ENCODE results near the gene RSPRY1. TPM values are rescaled to one million over a fixed set of nuclear protein-coding genes. Genes with fewer than 3 reads are reported as not detected.

Gene RSPRY1
- total RNA-seq, 1 donor from 2014 or later, result 46.6 TPM

DNA sequence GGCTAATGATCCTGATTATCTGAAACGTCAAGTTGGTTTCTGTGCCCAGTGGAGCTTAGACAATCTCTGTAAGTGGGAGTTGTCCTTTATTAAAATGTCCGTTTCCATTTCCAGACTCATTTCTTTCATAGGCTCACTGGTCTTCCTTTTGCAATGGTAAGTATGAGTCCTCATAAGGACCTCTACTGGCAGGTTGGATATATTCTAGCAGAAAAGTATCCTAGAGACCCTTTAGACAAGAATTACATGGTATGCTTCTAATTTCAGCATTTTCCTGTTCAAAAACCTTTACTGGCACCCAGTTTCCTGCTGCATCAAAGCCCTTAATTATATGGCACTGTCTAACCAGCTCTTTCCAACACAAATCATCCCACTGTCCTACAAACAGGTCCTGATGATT is 30.8 kb downstream of the RSPRY1 start:
- H3K9ac ChIP-seq, result no peak overlapping the region
- no peak overlapping the region for H3K4me3 ChIP-seq
- H3K79me2 ChIP-seq (ENCODE audit: low read depth), result no peaks in the 10 kb centered on the region
- H3K36me3 ChIP-seq, result peaks cover 30% of the 10 kb centered on the region
- H2AFZ ChIP-seq (replicated peaks), result no peak overlapping the region
- H3K9me3 ChIP-seq (ENCODE audit: low read depth), result no peaks in the 10 kb centered on the region
- H3F3A ChIP-seq (ENCODE audit: low read depth), result no peaks in the 10 kb centered on the region
- H3K4me3 Mint-ChIP-seq, result no peak overlapping the region
- H4K20me1 ChIP-seq (ENCODE audit: low read depth), result no peaks in the 10 kb centered on the region
- H3K27ac ChIP-seq, result no peak overlapping the region
- no peaks in the 10 kb centered on the region for H3K27me3 ChIP-seq
- H3K4me2 ChIP-seq, result no peak overlapping the region
- H3K27ac Mint-ChIP-seq, result no peak overlapping the region
- H3K36me3 Mint-ChIP-seq, result peaks cover 75% of the 10 kb centered on the region
- no peaks in the 10 kb centered on the region for H3K4me1 Mint-ChIP-seq
- DNase-seq (ENCODE audit: low spot score), result no peak
- H3K9me3 Mint-ChIP-seq, result peaks cover 28% of the 10 kb centered on the region
- no peaks in the 10 kb centered on the region for H3K27me3 Mint-ChIP-seq (ENCODE audit: insufficient read depth, low read depth)
- TF ChIP-seq EZH2 (IDR thresholded peaks at IDR 0.05) (no peak), EZH2phosphoT487 (IDR thresholded peaks at IDR 0.05) (no peak)
- TF ChIP-seq, protein P1, sequence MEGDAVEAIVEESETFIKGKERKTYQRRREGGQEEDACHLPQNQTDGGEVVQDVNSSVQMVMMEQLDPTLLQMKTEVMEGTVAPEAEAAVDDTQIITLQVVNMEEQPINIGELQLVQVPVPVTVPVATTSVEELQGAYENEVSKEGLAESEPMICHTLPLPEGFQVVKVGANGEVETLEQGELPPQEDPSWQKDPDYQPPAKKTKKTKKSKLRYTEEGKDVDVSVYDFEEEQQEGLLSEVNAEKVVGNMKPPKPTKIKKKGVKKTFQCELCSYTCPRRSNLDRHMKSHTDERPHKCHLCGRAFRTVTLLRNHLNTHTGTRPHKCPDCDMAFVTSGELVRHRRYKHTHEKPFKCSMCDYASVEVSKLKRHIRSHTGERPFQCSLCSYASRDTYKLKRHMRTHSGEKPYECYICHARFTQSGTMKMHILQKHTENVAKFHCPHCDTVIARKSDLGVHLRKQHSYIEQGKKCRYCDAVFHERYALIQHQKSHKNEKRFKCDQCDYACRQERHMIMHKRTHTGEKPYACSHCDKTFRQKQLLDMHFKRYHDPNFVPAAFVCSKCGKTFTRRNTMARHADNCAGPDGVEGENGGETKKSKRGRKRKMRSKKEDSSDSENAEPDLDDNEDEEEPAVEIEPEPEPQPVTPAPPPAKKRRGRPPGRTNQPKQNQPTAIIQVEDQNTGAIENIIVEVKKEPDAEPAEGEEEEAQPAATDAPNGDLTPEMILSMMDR (IDR thresholded peaks at IDR 0.05), result no peak
- no peaks in the 10 kb centered on the region for H3K4me1 ChIP-seq

DNA sequence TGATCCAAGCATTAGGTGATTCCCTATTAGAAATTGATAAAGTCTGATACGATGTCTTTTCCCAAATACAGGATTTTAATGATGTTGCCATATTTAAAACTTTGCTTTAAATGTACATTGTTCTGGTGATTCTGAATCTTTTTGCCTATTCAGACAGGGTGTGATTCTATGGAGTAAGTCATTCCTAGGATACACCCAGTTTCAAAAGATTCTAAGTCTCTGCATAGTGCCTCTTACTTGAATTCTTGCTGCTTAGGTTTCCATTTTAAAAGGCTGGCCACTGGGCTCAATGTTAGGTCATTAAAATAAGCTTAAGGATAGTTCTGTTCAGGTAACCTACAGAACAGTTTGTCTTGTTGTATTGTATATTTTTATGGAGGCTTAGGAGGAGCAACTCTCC is 36.9 kb downstream of the RSPRY1 start:
- no peaks in the 10 kb centered on the region for H3F3A ChIP-seq (ENCODE audit: low read depth)
- H3K4me1 Mint-ChIP-seq, result no peaks in the 10 kb centered on the region
- H4K20me1 ChIP-seq (ENCODE audit: low read depth), result no peaks in the 10 kb centered on the region
- TF ChIP-seq, protein P1 (IDR thresholded peaks at IDR 0.05), result no peak
- TF ChIP-seq EZH2 (IDR thresholded peaks at IDR 0.05) (no peak), EZH2phosphoT487 (IDR thresholded peaks at IDR 0.05) (no peak)
- peaks cover 18% of the 10 kb centered on the region for H3K36me3 ChIP-seq
- H3K4me3 ChIP-seq, result no peak overlapping the region
- no peak overlapping the region for H3K27ac ChIP-seq
- DNase-seq (ENCODE audit: low spot score), result no peak
- no peaks in the 10 kb centered on the region for H3K27me3 ChIP-seq
- H3K9me3 Mint-ChIP-seq, result peaks cover 18% of the 10 kb centered on the region
- no peaks in the 10 kb centered on the region for H3K4me1 ChIP-seq
- no peaks in the 10 kb centered on the region for H3K9me3 ChIP-seq (ENCODE audit: low read depth)
- H2AFZ ChIP-seq (replicated peaks), result no peak overlapping the region
- H3K36me3 Mint-ChIP-seq, result peaks cover 57% of the 10 kb centered on the region
- H3K4me3 Mint-ChIP-seq, result no peak overlapping the region
- H3K79me2 ChIP-seq (ENCODE audit: low read depth), result no peaks in the 10 kb centered on the region
- no peak overlapping the region for H3K4me2 ChIP-seq
- no peak overlapping the region for H3K9ac ChIP-seq
- no peak overlapping the region for H3K27ac Mint-ChIP-seq
- H3K27me3 Mint-ChIP-seq (ENCODE audit: insufficient read depth, low read depth), result no peaks in the 10 kb centered on the region

DNA sequence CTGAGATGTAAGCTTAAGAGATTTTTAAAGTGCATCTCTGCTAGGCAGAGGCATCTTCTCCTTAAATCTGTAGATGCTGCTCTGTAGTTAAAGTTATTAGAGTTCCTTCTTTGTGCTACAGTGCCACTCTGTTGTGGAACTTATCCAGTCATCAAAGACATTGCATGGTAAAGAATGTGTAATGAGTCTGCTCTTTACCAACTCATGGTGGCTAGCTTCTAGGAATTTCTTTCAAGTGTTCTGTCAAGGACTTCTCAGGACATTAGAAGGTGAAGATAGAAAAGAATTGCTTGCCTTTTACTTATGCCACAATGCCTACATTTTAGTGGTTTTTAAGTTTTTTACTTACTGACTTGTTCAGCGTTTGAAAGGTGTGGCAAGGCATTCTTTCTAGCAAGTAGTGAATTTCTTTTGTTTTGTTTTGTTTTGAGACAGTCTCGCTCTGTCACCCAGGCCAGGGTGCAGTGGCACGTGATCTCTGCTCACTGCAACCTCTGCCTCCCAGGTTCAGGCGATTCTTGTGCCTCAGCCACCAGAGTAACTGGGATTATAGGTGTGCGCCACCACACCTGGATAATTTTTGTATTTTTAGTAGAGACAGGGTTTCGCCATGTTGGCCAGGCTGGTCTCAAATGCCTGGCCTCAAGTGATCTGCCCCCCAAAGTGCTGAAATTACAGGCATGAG is 38.7 kb downstream of the RSPRY1 start:
- Histone ChIP-seq H3K4me2 (no peak overlapping the region), H3K27me3 (no peaks in the 10 kb centered on the region), H4K20me1 (ENCODE audit: low read depth) (no peaks in the 10 kb centered on the region), H3F3A (ENCODE audit: low read depth) (no peaks in the 10 kb centered on the region), H3K9me3 (ENCODE audit: low read depth) (no peaks in the 10 kb centered on the region), H3K36me3 (peaks cover 14% of the 10 kb centered on the region), H3K4me3 (no peak overlapping the region), H3K27ac (no peak overlapping the region), H3K9ac (no peak overlapping the region), H3K4me1 (no peaks in the 10 kb centered on the region), H3K79me2 (ENCODE audit: low read depth) (no peaks in the 10 kb centered on the region), H2AFZ (replicated peaks) (no peak overlapping the region)
- H3K9me3 Mint-ChIP-seq, result peaks cover 4% of the 10 kb centered on the region
- DNase-seq (ENCODE audit: low spot score), result no peak
- H3K4me1 Mint-ChIP-seq, result no peaks in the 10 kb centered on the region
- H3K4me3 Mint-ChIP-seq, result no peak overlapping the region
- H3K27ac Mint-ChIP-seq, result no peak overlapping the region
- peaks cover 43% of the 10 kb centered on the region for H3K36me3 Mint-ChIP-seq
- H3K27me3 Mint-ChIP-seq (ENCODE audit: insufficient read depth, low read depth), result no peaks in the 10 kb centered on the region
- TF ChIP-seq, protein P1 (IDR thresholded peaks at IDR 0.05), result no peak
- no peak for TF ChIP-seq EZH2 (IDR thresholded peaks at IDR 0.05)
- TF ChIP-seq EZH2phosphoT487 (IDR thresholded peaks at IDR 0.05), result no peak

Data from neural progenitor cell (in vitro differentiated cells).